ENCODE data around the gene ANO8. TPM values are rescaled to one million over a fixed set of nuclear protein-coding genes. Genes with fewer than 3 reads are reported as not detected.
A peak's percentile ranks its signal among the peaks of the same experiment; 100 is the strongest.

ANO8 gene
- total and polyA plus RNA-seq, 2 of the 13 experiments (the other 11 are each of a cell fraction or from before 2014, with no cell fraction given) = 1.8 to 3.5 TPM

DNA sequence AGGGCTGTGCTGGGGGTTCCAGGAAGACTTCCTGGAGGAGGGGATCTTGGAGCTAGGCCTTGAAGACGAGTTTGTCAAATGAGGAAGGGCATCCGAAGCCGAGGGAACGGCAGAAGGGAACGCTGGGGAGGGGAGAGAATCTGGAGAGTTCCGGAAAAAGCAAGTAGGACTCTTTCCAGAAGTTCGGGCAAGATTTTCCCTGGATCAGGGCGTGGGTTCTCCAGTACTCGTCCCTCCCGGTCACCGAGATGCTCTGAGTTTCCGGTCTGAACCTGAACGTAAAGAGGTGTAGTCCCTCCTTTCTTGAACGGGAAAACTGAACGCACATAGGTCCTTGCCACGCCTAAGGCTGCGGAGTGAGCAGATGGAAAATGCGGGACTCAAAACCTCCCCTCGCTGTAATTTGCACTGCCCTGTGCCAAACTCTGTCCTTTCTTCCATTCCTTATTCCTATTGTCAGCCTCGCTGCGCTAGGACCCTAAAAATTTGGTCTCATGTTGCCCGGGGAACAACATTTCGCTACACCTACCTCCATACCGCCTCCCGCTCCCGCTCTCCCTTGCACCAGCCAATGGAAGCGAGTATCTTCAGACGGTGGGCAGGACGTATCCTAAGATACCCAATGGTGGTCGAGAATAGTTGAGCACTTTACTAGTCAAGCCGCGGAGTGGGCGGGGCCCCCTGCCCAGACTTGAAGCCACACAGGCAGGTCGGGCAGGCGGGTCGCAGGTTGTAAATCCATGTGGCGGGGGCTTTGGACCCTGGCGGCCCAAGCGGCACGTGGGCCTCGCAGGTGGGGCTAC lies 2.4 kb upstream of the ANO8 start, which contains the start of gene GTPBP3 (continued):
- TF ChIP-seq ZNF281 (CRISPR knock-in tag; IDR thresholded peaks at IDR 0.05; ENCODE audit: borderline replicate concordance) (peak; percentile 16; the same call in 1 of the 2 replicates), AKNA (CRISPR knock-in tag; IDR thresholded peaks at IDR 0.05; ENCODE audit: borderline replicate concordance) (no peak), SETDB1 (CRISPR knock-in tag; IDR thresholded peaks at IDR 0.05; ENCODE audit: borderline replicate concordance) (no peak), TRIM22 (IDR thresholded peaks at IDR 0.05) (no peak), CEBPG (CRISPR knock-in tag; IDR thresholded peaks at IDR 0.05) (0 out of 2 replicates have a peak, but pooled peaks have one; percentile 15), TAF15 (IDR thresholded peaks at IDR 0.05; ENCODE audit: low read depth, low read length, poor library complexity, severe bottlenecking) (no peak), FOXA3 (CRISPR knock-in tag; IDR thresholded peaks at IDR 0.05) (peak; percentile 34; the same call in 1 of the 2 replicates), ZNF687 (CRISPR knock-in tag; IDR thresholded peaks at IDR 0.05) (peak; percentile 85), ZNF605 (CRISPR knock-in tag; IDR thresholded peaks at IDR 0.05) (peak; percentile 88), RXRA (CRISPR knock-in tag; IDR thresholded peaks at IDR 0.05) (0 out of 2 replicates have a peak, but pooled peaks have one; percentile 49), KMT2A (CRISPR knock-in tag; IDR thresholded peaks at IDR 0.05) (peak; percentile 24; the same call in 1 of the 2 replicates), NR2F1 (CRISPR knock-in tag; IDR thresholded peaks at IDR 0.05) (no peak)
- TF ChIP-seq, protein P1, sequence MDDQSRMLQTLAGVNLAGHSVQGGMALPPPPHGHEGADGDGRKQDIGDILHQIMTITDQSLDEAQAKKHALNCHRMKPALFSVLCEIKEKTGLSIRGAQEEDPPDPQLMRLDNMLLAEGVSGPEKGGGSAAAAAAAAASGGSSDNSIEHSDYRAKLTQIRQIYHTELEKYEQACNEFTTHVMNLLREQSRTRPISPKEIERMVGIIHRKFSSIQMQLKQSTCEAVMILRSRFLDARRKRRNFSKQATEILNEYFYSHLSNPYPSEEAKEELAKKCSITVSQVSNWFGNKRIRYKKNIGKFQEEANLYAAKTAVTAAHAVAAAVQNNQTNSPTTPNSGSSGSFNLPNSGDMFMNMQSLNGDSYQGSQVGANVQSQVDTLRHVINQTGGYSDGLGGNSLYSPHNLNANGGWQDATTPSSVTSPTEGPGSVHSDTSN (CRISPR knock-in tag; IDR thresholded peaks at IDR 0.05; ENCODE audit: borderline replicate concordance) = no peak
